MM.1S (cell line): ENCODE data around the gene C6orf163.
"Not testable (repeated sequence)": the region's sequence is repeated elsewhere in the genome, so short reads cannot be mapped to it uniquely, and the experiment has no call there.

Experiments used
- DNase-seq: peaks from one replicate; pipeline ENCODE4 v3.0.0-alpha.2; 2015
- H2AFZ ChIP-seq: fragments of 300-600 bp; sonication (generic); 2 replicates; pipeline ENCODE4 v1.6.0; 2016; ENCODE audit warnings: antibody characterized with exemption, low read length
- H3F3A ChIP-seq: fragments of 300-600 bp; sonication (generic); 2 replicates; pipeline ENCODE4 v1.6.1; 2016; ENCODE audit warnings: mild to moderate bottlenecking, antibody characterized with exemption, low read length, moderate library complexity, mixed read lengths; ENCODE audit not compliant: insufficient read depth
- H3K27ac ChIP-seq: fragments of 300-600 bp; sonication (generic); 2 replicates; pipeline ENCODE4 v1.5.1; 2016; ENCODE audit warnings: mild to moderate bottlenecking, low read length
- H3K27me3 ChIP-seq: fragments of 300-600 bp; sonication (generic); replicated peaks from 2 replicates; pipeline ENCODE4 v1.6.0; 2016; ENCODE audit warnings: low read length; ENCODE audit not compliant: insufficient read depth
- H3K36me3 ChIP-seq: fragments of 300-600 bp; sonication (generic); replicated peaks from 2 replicates; pipeline ENCODE4 v1.6.1; 2016; ENCODE audit warnings: mild to moderate bottlenecking, low read length, mixed read lengths; ENCODE audit not compliant: insufficient read depth
- H3K4me1 ChIP-seq: fragments of 300-600 bp; sonication (generic); 2 replicates; pipeline ENCODE4 v1.6.1; 2016; ENCODE audit warnings: low read length, mixed read lengths
- H3K4me2 ChIP-seq: fragments of 300-600 bp; sonication (generic); 2 replicates; pipeline ENCODE4 v1.6.0; 2016; ENCODE audit warnings: low read depth, low read length
- H3K4me3 ChIP-seq: fragments of 300-600 bp; sonication (generic); 2 replicates; pipeline ENCODE4 v1.5.1; 2016; ENCODE audit warnings: low read length, mixed read lengths
- H3K79me2 ChIP-seq: fragments of 300-600 bp; sonication (generic); 2 replicates; pipeline ENCODE4 v1.6.1; 2016; ENCODE audit warnings: mixed run types, low read length, mixed read lengths
- H3K9ac ChIP-seq: fragments of 300-600 bp; sonication (generic); 2 replicates; pipeline ENCODE4 v1.6.1; 2016; ENCODE audit warnings: low read length, mixed read lengths
- H3K9me2 ChIP-seq: fragments of 300-600 bp; sonication (generic); replicated peaks from 2 replicates; pipeline ENCODE4 v1.6.1; 2016; ENCODE audit warnings: mild to moderate bottlenecking, low read length, mixed read lengths; ENCODE audit not compliant: insufficient read depth
- H3K9me3 ChIP-seq: fragments of 300-600 bp; sonication (generic); replicated peaks from 2 replicates; pipeline ENCODE4 v1.6.1; 2016; ENCODE audit warnings: mild to moderate bottlenecking, low read length, mixed read lengths; ENCODE audit not compliant: insufficient read depth
- H4K20me1 ChIP-seq: fragments of 300-600 bp; sonication (generic); 2 replicates; pipeline ENCODE4 v1.6.1; 2016; ENCODE audit warnings: mild to moderate bottlenecking, low read length, moderate library complexity, mixed read lengths; ENCODE audit not compliant: insufficient read depth
- CTCF ChIP-seq: fragments of 300-600 bp; sonication (generic); IDR thresholded peaks from 2 replicates; pipeline ENCODE4 v1.5.1; 2016; ENCODE audit warnings: antibody characterized with exemption, low read length, mixed read lengths
- EZH2 ChIP-seq: fragments of 300-600 bp; sonication (generic); optimal IDR thresholded peaks from 2 replicates; pipeline ENCODE3; 2017; ENCODE audit warnings: low read depth, mild to moderate bottlenecking, antibody characterized with exemption, low read length, mixed read lengths
- EZH2phosphoT487 ChIP-seq: fragments of 300-600 bp; sonication (generic); IDR thresholded peaks from 2 replicates; pipeline ENCODE4 v1.6.1; 2018; ENCODE audit warnings: antibody characterized with exemption, low read length

Gene C6orf163

GRCh38 chr6:87344731-87345130 is at the start of gene C6orf163:
TSS of gene C6orf163 (plus strand) at chr6:87344813. CDS start at chr6:87345100, 287 bp downstream.
- no peak for TF ChIP-seq EZH2phosphoT487
- TF ChIP-seq EZH2: no peak
- no peak for TF ChIP-seq CTCF
- DNase-seq: no peak
- Histone ChIP-seq H3K4me3 (no peak within 1 kb of the TSS), H3K36me3 (no peaks in the 10 kb centered on the region), H3K27me3 (no peaks in the 10 kb centered on the region), H3K4me1 (peaks cover 7% of the 10 kb centered on the region; the same call in 1 of the 2 replicates), H3K27ac (no peak within 1 kb of the TSS), H3K9me3 (no peaks in the 10 kb centered on the region), H4K20me1 (no peaks in the 10 kb centered on the region), H2AFZ (no peak within 1 kb of the TSS), H3K79me2 (no peaks in the 10 kb centered on the region), H3K9ac (no peak within 1 kb of the TSS), H3F3A (no peaks in the 10 kb centered on the region), H3K9me2 (no peaks in the 10 kb centered on the region), H3K4me2 (no peak within 1 kb of the TSS)

- Histone ChIP-seq H3K9me2 (no peaks in the 10 kb centered on the region), H3K4me3 (no peak overlapping the region), H3K36me3 (no peaks in the 10 kb centered on the region), H3K9ac (no peak overlapping the region), H3K27ac (no peak overlapping the region), H3K9me3 (no peaks in the 10 kb centered on the region), H3K79me2 (no peaks in the 10 kb centered on the region), H3F3A (no peaks in the 10 kb centered on the region), H4K20me1 (no peaks in the 10 kb centered on the region), H3K4me1 (no peaks in the 10 kb centered on the region), H3K27me3 (no peaks in the 10 kb centered on the region), H2AFZ (no peak overlapping the region), H3K4me2 (no peak overlapping the region)
- DNase-seq: no peak
- no peak for TF ChIP-seq EZH2
- TF ChIP-seq CTCF: no peak
- TF ChIP-seq EZH2phosphoT487: no peak
Measured at GRCh38 chr6:87297119-87297518, 47.5 kb upstream of the C6orf163 start.

DNA sequence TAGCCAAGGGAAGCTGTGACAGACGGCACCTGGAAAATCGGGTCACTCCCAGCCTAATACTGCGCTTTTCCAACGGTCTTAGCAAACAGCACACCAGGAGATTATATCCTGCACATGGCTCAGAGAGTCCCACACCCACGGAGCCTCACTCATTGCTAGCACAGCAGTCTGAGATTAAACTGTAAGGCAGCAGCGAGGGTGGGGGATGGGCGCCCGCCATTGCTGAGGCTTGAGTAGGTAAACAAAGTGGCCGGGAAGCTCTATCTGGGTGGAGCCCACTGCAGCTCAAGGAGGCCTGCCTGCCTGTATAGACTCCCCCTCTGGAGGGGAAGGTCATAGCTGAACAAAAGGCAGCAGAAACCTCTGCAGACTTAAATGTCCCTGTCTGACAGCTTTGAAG is 43.3 kb upstream of the C6orf163 start:
- not testable (repeated sequence) for H4K20me1 ChIP-seq, H3K9me3 ChIP-seq, H3K79me2 ChIP-seq, H3K4me1 ChIP-seq, H3K9ac ChIP-seq, H3K9me2 ChIP-seq, H3K36me3 ChIP-seq, H3K27me3 ChIP-seq, H3K4me2 ChIP-seq, H3K27ac ChIP-seq, H3F3A ChIP-seq, H2AFZ ChIP-seq, DNase-seq, H3K4me3 ChIP-seq

DNA sequence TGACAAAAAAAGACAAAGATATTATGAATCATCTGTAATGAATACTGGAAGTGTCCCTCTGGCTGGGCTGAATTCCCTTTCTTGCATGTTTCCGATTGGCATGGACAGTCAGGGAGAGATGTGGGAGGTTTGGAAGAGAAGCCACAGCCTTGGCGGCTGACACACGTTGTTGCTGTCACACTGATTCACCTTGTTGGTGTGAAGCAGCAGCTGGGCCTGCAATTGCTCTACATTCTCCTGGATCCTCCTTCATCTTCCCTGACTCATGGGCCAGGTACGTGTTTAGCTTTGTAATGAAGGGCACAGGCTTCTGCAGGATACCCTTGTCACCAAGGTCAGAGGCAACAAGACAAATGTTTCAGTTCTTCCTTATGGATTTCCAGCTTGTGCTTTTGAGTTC is 35.6 kb upstream of the C6orf163 start:
- no peaks in the 10 kb centered on the region for H3F3A ChIP-seq
- no peaks in the 10 kb centered on the region for H3K4me1 ChIP-seq
- no peak overlapping the region for H3K4me2 ChIP-seq
- H3K79me2 ChIP-seq: no peaks in the 10 kb centered on the region
- H3K36me3 ChIP-seq: no peaks in the 10 kb centered on the region
- H3K9me2 ChIP-seq: no peaks in the 10 kb centered on the region
- no peak for TF ChIP-seq EZH2phosphoT487
- TF ChIP-seq CTCF: no peak
- TF ChIP-seq EZH2: no peak
- H4K20me1 ChIP-seq: no peaks in the 10 kb centered on the region
- no peak overlapping the region for H3K4me3 ChIP-seq
- H3K27me3 ChIP-seq: no peaks in the 10 kb centered on the region
- no peak overlapping the region for H2AFZ ChIP-seq
- no peak overlapping the region for H3K27ac ChIP-seq
- DNase-seq: no peak
- no peak overlapping the region for H3K9ac ChIP-seq
- no peaks in the 10 kb centered on the region for H3K9me3 ChIP-seq
